ENCODE measurements around the gene CTIF. TPM values are rescaled to one million over a fixed set of nuclear protein-coding genes. Genes with fewer than 3 reads are reported as not detected.

The CTIF gene
- total RNA-seq, 1 donor from 2014 or later, result 35.1 TPM

- Histone ChIP-seq H3K36me3 (peaks cover 0 to 30% of the 10 kb centered on the region in 2 donors), H3K27ac (no peak overlapping the region), H3K4me1 (peaks cover 7% of the 10 kb centered on the region), H3K4me3 (no peak overlapping the region), H3K27me3 (no peaks in the 10 kb centered on the region), H3K9me3 (no peaks in the 10 kb centered on the region)
- intact Hi-C loops (cut with DNase I), result no loop called here
- TF ChIP-seq POLR2A (IDR thresholded peaks at IDR 0.05) (no peak), POLR2AphosphoS5 (IDR thresholded peaks at IDR 0.05; ENCODE audit: insufficient read depth in 1 of 2, low read depth in 1 of 2) (no peak), CTCF (IDR thresholded peaks at IDR 0.05) (no peak)
- no peak for DNase-seq (ENCODE audit: extremely low spot score in 2 of 2)
These were observed 129.8 kb downstream of the CTIF start for GRCh38 chr18:48668466-48669179.

- DNase-seq (ENCODE audit: extremely low spot score in 2 of 2), result no peak
- no peak overlapping the region for H3K4me3 ChIP-seq
- H3K4me1 ChIP-seq, result peaks cover 4% of the 10 kb centered on the region
- no peak overlapping the region for H3K27ac ChIP-seq
- H3K36me3 ChIP-seq, result peaks cover 0 to 30% of the 10 kb centered on the region in 2 donors
- no peaks in the 10 kb centered on the region for H3K27me3 ChIP-seq
- no peaks in the 10 kb centered on the region for H3K9me3 ChIP-seq
- TF ChIP-seq CTCF (IDR thresholded peaks at IDR 0.05) (no peak), POLR2AphosphoS5 (IDR thresholded peaks at IDR 0.05; ENCODE audit: insufficient read depth in 1 of 2, low read depth in 1 of 2) (no peak), POLR2A (IDR thresholded peaks at IDR 0.05) (no peak)
- intact Hi-C loops (cut with DNase I), result no loop called here
These were observed 130.4 kb downstream of the CTIF start for GRCh38 chr18:48669180-48669675.

GRCh38 chr18:48669991-48670750, 131.3 kb downstream of the CTIF start:
- Histone ChIP-seq H3K36me3 (peaks cover 0 to 28% of the 10 kb centered on the region in 2 donors), H3K27ac (no peak overlapping the region), H3K27me3 (no peaks in the 10 kb centered on the region), H3K4me1 (peaks cover 5% of the 10 kb centered on the region), H3K9me3 (no peaks in the 10 kb centered on the region), H3K4me3 (no peak overlapping the region)
- intact Hi-C loops (cut with DNase I), result loop anchor here (10.0 kb wide), 2 partner anchors 505 to 815 kb away; partner anchors contain the start of gene C18orf32
- TF ChIP-seq POLR2A (IDR thresholded peaks at IDR 0.05) (no peak), CTCF (IDR thresholded peaks at IDR 0.05) (no peak), POLR2AphosphoS5 (IDR thresholded peaks at IDR 0.05; ENCODE audit: insufficient read depth in 1 of 2, low read depth in 1 of 2) (no peak)
- DNase-seq (ENCODE audit: extremely low spot score in 2 of 2), result no peak

- H3K36me3 ChIP-seq, result peaks cover 0 to 20% of the 10 kb centered on the region in 2 donors
- no peaks in the 10 kb centered on the region for H3K27me3 ChIP-seq
- TF ChIP-seq CTCF (IDR thresholded peaks at IDR 0.05), result no peak
- no peak for TF ChIP-seq POLR2AphosphoS5 (IDR thresholded peaks at IDR 0.05; ENCODE audit: insufficient read depth in 1 of 2, low read depth in 1 of 2)
- no peak for TF ChIP-seq POLR2A (IDR thresholded peaks at IDR 0.05)
- intact Hi-C loops (cut with DNase I), result loop anchor here (10.0 kb wide), 2 partner anchors 504 to 814 kb away; partner anchors contain the start of gene C18orf32
- no peak overlapping the region for H3K27ac ChIP-seq
- no peak overlapping the region for H3K4me3 ChIP-seq
- H3K9me3 ChIP-seq, result no peaks in the 10 kb centered on the region
- peaks cover 10% of the 10 kb centered on the region for H3K4me1 ChIP-seq
- DNase-seq (ENCODE audit: extremely low spot score in 2 of 2), result no peak
These were observed 132.1 kb downstream of the CTIF start for GRCh38 chr18:48670751-48671560.
